Gastroesophageal sphincter (tissue), 3 donors: ENCODE data around the gene TRAPPC3.

Experiments used
- CTCF ChIP-seq, 4 experiments: fragments of 200-600 bp in 2 of 4; fragments of 450-650 bp in 2 of 4; sonication (generic) in 1 of 4; IDR thresholded peaks; one replicate each; pipeline ENCODE4 v1.5.1; 2017 to 2019; ENCODE audit warnings: antibody characterized with exemption in 4 of 4, mild to moderate bottlenecking in 2 of 4, moderate library complexity in 2 of 4
- POLR2A ChIP-seq, 2 donors: fragments of 450-650 bp; IDR thresholded peaks; one replicate each; pipeline ENCODE4 v1.6.1; 2017; ENCODE audit warnings: antibody characterized with exemption in 2 of 2, mild to moderate bottlenecking in 2 of 2, moderate library complexity in 1 of 2

- TF ChIP-seq CTCF (IDR thresholded peaks at IDR 0.05) = no peak
- TF ChIP-seq POLR2A (IDR thresholded peaks at IDR 0.05) = no peak
Observed at GRCh38 chr1:36126005-36126716, 23.1 kb downstream of the TRAPPC3 start.
